Right forelimb (tissue), 1 donor: Measurements from ENCODE around the gene DTL.

Source experiments
- DNase-seq: peaks from one replicate; pipeline ENCODE4 v3.0.0-alpha.2; 2018

The DTL gene

GRCh38 chr1:212035835-212036605 lies 472 bp downstream of the DTL start:
- no peak for DNase-seq

GRCh38 chr1:212037900-212038299 lies 2.4 kb downstream of the DTL start:
- no peak for DNase-seq

GRCh38 chr1:212039622-212040021 lies 4.1 kb downstream of the DTL start:
- no peak for DNase-seq

- no peak for DNase-seq
Measured at GRCh38 chr1:212040629-212041412, 5.3 kb downstream of the DTL start.

GRCh38 chr1:212042436-212042835 lies 6.9 kb downstream of the DTL start:
- no peak for DNase-seq

- no peak for DNase-seq
Measured at GRCh38 chr1:212044851-212045250, 9.3 kb downstream of the DTL start.

- DNase-seq, result no peak
Measured at GRCh38 chr1:212045981-212046380, 10.4 kb downstream of the DTL start.

GRCh38 chr1:212053993-212054392 lies 18.4 kb downstream of the DTL start:
- DNase-seq, result no peak

GRCh38 chr1:212055333-212055732 lies 19.8 kb downstream of the DTL start:
- no peak for DNase-seq

- DNase-seq, result no peak
Measured at GRCh38 chr1:212060632-212061472, 25.3 kb downstream of the DTL start.

- no peak for DNase-seq
Measured at GRCh38 chr1:212062832-212063438, 27.4 kb downstream of the DTL start.

GRCh38 chr1:212067787-212068186 lies 32.2 kb downstream of the DTL start:
- no peak for DNase-seq

- no peak for DNase-seq
Measured at GRCh38 chr1:212070720-212071302, 35.3 kb downstream of the DTL start.

GRCh38 chr1:212072047-212072446 lies 36.5 kb downstream of the DTL start:
- no peak for DNase-seq

- no peak for DNase-seq
Measured at GRCh38 chr1:212073490-212073889, 37.9 kb downstream of the DTL start.

- no peak for DNase-seq
Measured at GRCh38 chr1:212074313-212074712, 38.8 kb downstream of the DTL start.

GRCh38 chr1:212074856-212075255 lies 39.3 kb downstream of the DTL start:
- no peak for DNase-seq

- DNase-seq, result no peak
Measured at GRCh38 chr1:212077028-212077427, 41.5 kb downstream of the DTL start.

GRCh38 chr1:212078826-212079225 lies 43.3 kb downstream of the DTL start:
- DNase-seq, result no peak

GRCh38 chr1:212082765-212083406 lies 47.3 kb downstream of the DTL start:
- DNase-seq, result no peak

GRCh38 chr1:212089560-212090163 lies 54.1 kb downstream of the DTL start:
- no peak for DNase-seq
